Liver (tissue), 3 donors: Measurements from ENCODE around the gene GNPTAB.

ENCODE experiments used
- ATF3 ChIP-seq: IDR thresholded peaks from 2 replicates; pipeline ENCODE4 v1.6.1; 2016; ENCODE audit warnings: antibody characterized with exemption
- FOXA1 ChIP-seq: IDR thresholded peaks from 2 replicates; pipeline ENCODE4 v1.6.1; 2016; ENCODE audit warnings: antibody characterized with exemption
- GABPA ChIP-seq, 2 donors: IDR thresholded peaks in 1 of 2; conservative IDR thresholded peaks in 1 of 2; 2 replicates each; pipeline ENCODE4 v1.6.1; 2016; ENCODE audit warnings: antibody characterized with exemption in 2 of 2, mild to moderate bottlenecking in 1 of 2, moderate library complexity in 1 of 2
- HNF4A ChIP-seq, 2 donors: conservative IDR thresholded peaks; 2 replicates each; pipeline ENCODE4 v1.6.1; 2016; ENCODE audit warnings: antibody characterized with exemption in 2 of 2, mild to moderate bottlenecking in 2 of 2
- REST ChIP-seq: IDR thresholded peaks from 2 replicates; pipeline ENCODE4 v1.6.1; 2016; ENCODE audit warnings: antibody characterized with exemption, mild to moderate bottlenecking
- SP1 ChIP-seq: IDR thresholded peaks from 2 replicates; pipeline ENCODE4 v1.6.1; 2018; ENCODE audit warnings: antibody characterized with exemption, mild to moderate bottlenecking
- TAF1 ChIP-seq: conservative IDR thresholded peaks from 2 replicates; pipeline ENCODE4 v1.6.1; 2016; ENCODE audit warnings: antibody characterized with exemption, mild to moderate bottlenecking
- YY1 ChIP-seq: IDR thresholded peaks from 2 replicates; pipeline ENCODE4 v1.6.1; 2016; ENCODE audit warnings: antibody characterized with exemption, mild to moderate bottlenecking
- TF ChIP-seq, protein P1 (sequence below): fragments of 150-350 bp; IDR thresholded peaks from 2 replicates; pipeline ENCODE4 v1.5.1; 2017; ENCODE audit warnings: improper control_type of control experiment, low read depth, low read length; ENCODE audit not compliant: missing input control
- TF ChIP-seq, protein P2 (sequence below): IDR thresholded peaks from 2 replicates; pipeline ENCODE4 v1.6.1; 2016; ENCODE audit warnings: antibody characterized with exemption
- donor health status: healthy.
- donor health status: healthy.

GRCh38 chr12:101785671-101786070, 45.1 kb downstream of the GNPTAB start:
- TF ChIP-seq REST, result no peak
- TF ChIP-seq, protein P1, sequence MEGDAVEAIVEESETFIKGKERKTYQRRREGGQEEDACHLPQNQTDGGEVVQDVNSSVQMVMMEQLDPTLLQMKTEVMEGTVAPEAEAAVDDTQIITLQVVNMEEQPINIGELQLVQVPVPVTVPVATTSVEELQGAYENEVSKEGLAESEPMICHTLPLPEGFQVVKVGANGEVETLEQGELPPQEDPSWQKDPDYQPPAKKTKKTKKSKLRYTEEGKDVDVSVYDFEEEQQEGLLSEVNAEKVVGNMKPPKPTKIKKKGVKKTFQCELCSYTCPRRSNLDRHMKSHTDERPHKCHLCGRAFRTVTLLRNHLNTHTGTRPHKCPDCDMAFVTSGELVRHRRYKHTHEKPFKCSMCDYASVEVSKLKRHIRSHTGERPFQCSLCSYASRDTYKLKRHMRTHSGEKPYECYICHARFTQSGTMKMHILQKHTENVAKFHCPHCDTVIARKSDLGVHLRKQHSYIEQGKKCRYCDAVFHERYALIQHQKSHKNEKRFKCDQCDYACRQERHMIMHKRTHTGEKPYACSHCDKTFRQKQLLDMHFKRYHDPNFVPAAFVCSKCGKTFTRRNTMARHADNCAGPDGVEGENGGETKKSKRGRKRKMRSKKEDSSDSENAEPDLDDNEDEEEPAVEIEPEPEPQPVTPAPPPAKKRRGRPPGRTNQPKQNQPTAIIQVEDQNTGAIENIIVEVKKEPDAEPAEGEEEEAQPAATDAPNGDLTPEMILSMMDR, result no peak
- TF ChIP-seq, protein P2, sequence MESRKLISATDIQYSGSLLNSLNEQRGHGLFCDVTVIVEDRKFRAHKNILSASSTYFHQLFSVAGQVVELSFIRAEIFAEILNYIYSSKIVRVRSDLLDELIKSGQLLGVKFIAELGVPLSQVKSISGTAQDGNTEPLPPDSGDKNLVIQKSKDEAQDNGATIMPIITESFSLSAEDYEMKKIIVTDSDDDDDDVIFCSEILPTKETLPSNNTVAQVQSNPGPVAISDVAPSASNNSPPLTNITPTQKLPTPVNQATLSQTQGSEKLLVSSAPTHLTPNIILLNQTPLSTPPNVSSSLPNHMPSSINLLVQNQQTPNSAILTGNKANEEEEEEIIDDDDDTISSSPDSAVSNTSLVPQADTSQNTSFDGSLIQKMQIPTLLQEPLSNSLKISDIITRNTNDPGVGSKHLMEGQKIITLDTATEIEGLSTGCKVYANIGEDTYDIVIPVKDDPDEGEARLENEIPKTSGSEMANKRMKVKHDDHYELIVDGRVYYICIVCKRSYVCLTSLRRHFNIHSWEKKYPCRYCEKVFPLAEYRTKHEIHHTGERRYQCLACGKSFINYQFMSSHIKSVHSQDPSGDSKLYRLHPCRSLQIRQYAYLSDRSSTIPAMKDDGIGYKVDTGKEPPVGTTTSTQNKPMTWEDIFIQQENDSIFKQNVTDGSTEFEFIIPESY, result no peak
- no peak for TF ChIP-seq GABPA (IDR thresholded peaks at IDR 0.05 in 1 of 2, conservative IDR thresholded peaks at IDR 0.05 in 1 of 2)
- TF ChIP-seq TAF1, result no peak
- TF ChIP-seq FOXA1, result no peak
- TF ChIP-seq SP1, result no peak
- no peak for TF ChIP-seq HNF4A (conservative IDR thresholded peaks at IDR 0.05)
- no peak for TF ChIP-seq ATF3
- no peak for TF ChIP-seq YY1
